GM20000 (cell line): ENCODE measurements around the gene GLG1.

Source experiments
- DNase-seq: peaks from one replicate; pipeline ENCODE4 v3.0.0; 2012; ENCODE audit warnings: low spot score
- CTCF ChIP-seq: IDR thresholded peaks from 2 replicates; pipeline ENCODE4 v1.5.1; 2012; ENCODE audit warnings: mild to moderate bottlenecking, control low read depth; ENCODE audit errors: extremely low read depth, missing control alignments

GLG1 gene

DNA sequence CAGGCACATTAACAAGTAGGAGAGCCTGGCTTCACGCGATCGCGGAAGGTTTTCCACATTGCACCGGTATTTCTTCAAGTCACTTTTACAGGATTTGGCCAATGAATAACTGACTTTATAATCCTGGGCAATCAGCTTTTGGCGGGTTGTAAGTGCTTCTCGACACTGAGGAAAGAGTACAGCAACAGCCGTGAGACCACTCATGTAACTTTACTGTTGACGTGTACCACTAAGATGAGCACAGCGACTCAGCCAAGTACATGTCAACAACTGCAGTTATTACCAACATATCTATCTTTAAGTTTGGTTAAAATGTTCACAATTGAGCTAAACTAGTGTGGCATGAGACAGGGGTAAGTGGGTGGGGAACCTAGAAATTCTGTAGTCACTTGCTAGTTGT is 113.9 kb downstream of the GLG1 start:
- no peak for TF ChIP-seq CTCF
- no peak for DNase-seq

- no peak for DNase-seq
Measured at GRCh38 chr16:74487634-74488495, 119.0 kb downstream of the GLG1 start.

GRCh38 chr16:74485916-74486315 is 121.0 kb downstream of the GLG1 start:
- no peak for DNase-seq

More at GRCh38 chr16:74487634-74488495, 119.0 kb downstream of the GLG1 start:
- TF ChIP-seq CTCF = no peak

DNA sequence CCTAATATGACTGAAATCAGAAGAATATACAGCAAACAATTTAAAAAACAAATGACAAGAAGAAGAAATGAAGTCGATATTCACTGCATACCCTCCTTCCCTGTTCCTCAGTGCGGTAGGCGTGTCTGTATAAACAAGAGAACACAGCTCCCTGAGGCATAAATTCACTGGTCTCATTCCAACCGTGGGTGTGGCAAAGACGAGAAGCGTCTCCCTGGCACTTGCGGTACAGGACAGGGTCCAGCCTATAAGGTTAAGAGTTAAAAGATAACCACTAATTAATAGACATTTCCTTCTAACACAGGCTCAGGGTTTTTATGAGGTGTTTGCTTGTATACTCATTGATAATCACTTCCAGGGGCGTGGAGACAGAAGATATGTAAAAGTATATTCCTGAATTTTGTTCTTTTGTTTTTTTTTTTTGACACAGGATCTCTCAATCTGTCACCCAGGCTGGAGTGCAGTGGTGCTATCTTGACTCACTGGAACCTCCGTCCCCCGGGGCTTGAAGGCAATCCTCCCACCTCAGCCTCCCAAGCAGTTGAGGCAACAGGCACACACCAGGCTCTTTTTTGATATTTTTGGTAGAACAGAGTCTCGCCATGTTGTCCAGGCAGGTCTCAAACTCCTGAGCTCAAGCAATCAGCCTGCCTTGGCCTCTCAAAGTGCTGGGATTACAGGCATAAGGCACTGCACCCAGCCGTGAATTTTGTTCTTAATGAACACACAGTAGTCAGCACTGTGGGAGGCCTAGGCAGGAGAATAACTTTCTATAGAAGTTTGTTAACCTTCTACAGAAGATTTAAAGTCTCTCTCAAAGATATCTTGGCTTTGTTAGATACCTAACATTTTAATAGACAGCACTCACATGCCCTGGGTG is 126.5 kb downstream of the GLG1 start:
- DNase-seq = no peak

More at GRCh38 chr16:74485916-74486315, 121.0 kb downstream of the GLG1 start:
- TF ChIP-seq CTCF = no peak

DNA sequence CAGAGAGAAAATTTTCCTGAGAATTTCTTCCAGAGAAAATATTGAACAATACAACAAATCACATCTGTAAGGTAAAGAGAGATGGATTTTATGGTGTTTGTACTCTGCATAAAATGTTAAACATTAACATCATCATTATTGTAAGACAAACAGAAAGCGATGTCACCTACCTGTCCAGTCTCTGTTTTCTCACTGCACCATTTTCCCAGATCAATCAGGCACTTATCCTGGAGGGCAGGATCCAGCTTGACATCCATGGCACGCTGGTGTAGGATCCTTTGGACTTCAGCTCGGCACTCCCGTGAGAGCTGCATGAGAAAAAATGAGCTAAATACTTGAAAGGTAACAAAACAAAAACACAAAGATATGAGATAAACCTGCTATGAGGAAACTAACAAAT is 129.7 kb downstream of the GLG1 start:
- DNase-seq = no peak
- TF ChIP-seq CTCF = no peak

More for the DNA sequence above, 126.5 kb downstream of the GLG1 start:
- no peak for TF ChIP-seq CTCF

DNA sequence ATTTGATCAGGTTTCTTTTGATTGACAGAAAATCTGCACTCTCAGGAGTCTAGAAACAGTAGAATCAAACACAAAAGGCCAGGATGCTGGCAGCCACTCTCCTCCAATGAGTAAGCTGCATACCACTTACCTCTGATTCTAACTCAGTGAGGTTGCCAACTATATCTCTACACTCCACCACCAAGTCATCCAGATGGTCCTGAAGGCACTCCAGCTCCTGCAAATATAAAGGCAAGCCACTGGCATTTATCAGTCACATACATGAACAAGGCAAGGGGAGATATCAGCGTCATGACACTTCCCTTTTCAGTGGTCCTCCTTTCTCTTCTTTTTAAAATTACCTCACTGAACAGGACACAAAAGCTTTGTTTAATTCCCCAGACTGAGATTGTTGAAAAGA is 132.5 kb downstream of the GLG1 start:
- no peak for TF ChIP-seq CTCF
- DNase-seq = no peak

GRCh38 chr16:74472540-74472939 is 134.4 kb downstream of the GLG1 start:
- TF ChIP-seq CTCF = no peak
- no peak for DNase-seq
